CD4-positive, alpha-beta T cell (primary cell): Measurements from ENCODE around the gene ELF5. TPM values are rescaled to one million over a fixed set of nuclear protein-coding genes. Genes with fewer than 3 reads are reported as not detected.

Experiments used
- ATAC-seq: fragments of 200-7000 bp; cut with Tn5 transposase; one replicate; pipeline ENCODE4 v1.10.0; 2022; ENCODE audit warnings: mild to moderate bottlenecking; ENCODE audit not compliant: poor library complexity
- CTCF ChIA-PET: fragments of 350-600 bp; sonication (Branson Sonifier 250); formaldehyde crosslinking; loops from one replicate; lab custom pipeline; 2021; ENCODE audit warnings: antibody characterized with exemption, inconsistent platforms; lab: Charles Lee
- POLR2A ChIA-PET: fragments of 350-600 bp; sonication (Branson Sonifier 250); formaldehyde crosslinking; loops from one replicate; lab custom pipeline; 2021; ENCODE audit warnings: antibody characterized with exemption, inconsistent platforms; lab: Charles Lee
- DNase-seq, 14 experiments: peaks; one replicate each; pipeline ENCODE4 v3.0.0-alpha.2; 2013 to 2020; ENCODE audit warnings: mixed read lengths in 2 of 14
- H3K27ac ChIP-seq, 2 donors: one replicate each; pipeline versions ENCODE4 v1.5.1 to v1.7.0; 2013; ENCODE audit warnings: low read length in 2 of 2, low read depth in 1 of 2, mild to moderate bottlenecking in 1 of 2
- H3K27me3 ChIP-seq, 2 experiments: 1 replicate in 1 of 2; 2 replicates in 1 of 2; pipeline versions ENCODE4 v1.6.1 to v1.7.0; 2013; ENCODE audit warnings: low read length in 2 of 2, control low read depth in 1 of 2, mild to moderate bottlenecking in 1 of 2, moderate library complexity in 1 of 2; ENCODE audit not compliant: insufficient read depth in 2 of 2, control insufficient read depth in 1 of 2
- H3K36me3 ChIP-seq: one replicate; pipeline ENCODE4 v1.6.1; 2013; ENCODE audit warnings: low read length, control low read depth; ENCODE audit not compliant: insufficient read depth
- H3K4me1 ChIP-seq: one replicate; pipeline ENCODE4 v1.6.1; 2013; ENCODE audit warnings: low read length, control low read depth; ENCODE audit not compliant: insufficient read depth
- H3K4me3 ChIP-seq: one replicate; pipeline ENCODE4 v1.5.1; 2013; ENCODE audit warnings: mild to moderate bottlenecking, low read length, moderate library complexity
- H3K9me3 ChIP-seq, 2 experiments: 1 replicate in 1 of 2; 2 replicates in 1 of 2; pipeline versions ENCODE4 v1.6.1 to v1.7.0; 2013; ENCODE audit warnings: low read length in 2 of 2, mild to moderate bottlenecking in 2 of 2, control low read depth in 1 of 2, moderate library complexity in 1 of 2; ENCODE audit not compliant: control insufficient read depth in 1 of 2, insufficient read depth in 1 of 2
- H3K27ac Mint-ChIP-seq: one replicate; pipeline ENCODE4 v1.8.0; 2020; ENCODE audit warnings: mixed read lengths
- H3K27me3 Mint-ChIP-seq: one replicate; pipeline ENCODE4 v1.8.0; 2021; ENCODE audit warnings: mixed read lengths
- H3K36me3 Mint-ChIP-seq: one replicate; pipeline ENCODE4 v1.8.0; 2021; ENCODE audit warnings: low read depth, mixed read lengths
- H3K4me1 Mint-ChIP-seq: one replicate; pipeline ENCODE4 v1.8.0; 2021; ENCODE audit warnings: low read depth, mixed read lengths
- H3K4me3 Mint-ChIP-seq: one replicate; pipeline ENCODE4 v1.8.0; 2020; ENCODE audit warnings: mild to moderate bottlenecking, mixed read lengths
- H3K9me3 Mint-ChIP-seq: one replicate; pipeline ENCODE4 v1.8.0; 2020; ENCODE audit warnings: mixed read lengths
- intact Hi-C, 2 experiments: fragments of 100-400 bp; cut with DNase I in 1 of 2; cut with micrococcal nuclease in 1 of 2; formaldehyde crosslinking; loops; one replicate each; pipeline versions ENCODE4 v1.15.1 to v1.9.0; 2023 to 2025; cut with DNase I, micrococcal nuclease
- total RNA-seq, 174 experiments: library from RNA in 2 of 174; stranded (reverse) in 2 of 174; gene quantifications; one replicate each; pipeline ENCODE4 v1.2.3 and lab custom pipeline; 2021 to 2026
- TF ChIP-seq, protein P1 (sequence below): fragments of 200-600 bp; IDR thresholded peaks from one replicate; pipeline ENCODE4 v1.8.0; 2022; ENCODE audit warnings: antibody characterized with exemption, mild to moderate bottlenecking

The ELF5 gene
- total RNA-seq, 2 experiments from 2014 or later, result not detected

DNA sequence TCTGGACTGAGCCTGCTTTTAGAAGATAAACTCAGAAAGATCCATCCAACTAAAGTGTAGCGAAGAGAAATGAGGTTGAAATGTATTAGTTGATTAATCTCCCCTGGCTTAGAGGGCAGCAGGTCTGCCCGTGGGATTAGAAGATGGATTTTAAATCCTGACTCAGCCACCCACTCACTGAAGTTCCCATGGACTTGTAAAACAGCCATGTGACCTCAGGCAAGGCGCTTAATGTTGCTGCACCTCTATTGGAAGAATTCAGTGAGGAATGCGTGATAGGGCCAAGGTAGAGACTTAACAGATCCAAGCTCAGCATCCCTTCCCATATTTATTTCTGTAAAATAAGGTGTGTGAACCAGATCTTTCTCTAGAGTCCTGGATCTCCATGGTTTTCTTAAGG is 45.1 kb upstream of the ELF5 start:
- Histone ChIP-seq H3K27me3 (peaks cover 21 to 30% of the 10 kb centered on the region in 2 experiments), H3K27ac (no peak overlapping the region), H3K4me1 (no peaks in the 10 kb centered on the region), H3K36me3 (no peaks in the 10 kb centered on the region), H3K4me3 (no peak overlapping the region), H3K9me3 (no peaks in the 10 kb centered on the region)
- intact Hi-C loops, result no loop called here
- ChIA-PET POLR2A (no interaction called here), CTCF (no interaction called here)
- Mint-ChIP-seq H3K9me3 (no peaks in the 10 kb centered on the region), H3K4me1 (no peaks in the 10 kb centered on the region), H3K27me3 (peaks cover 56% of the 10 kb centered on the region), H3K36me3 (no peaks in the 10 kb centered on the region), H3K27ac (no peak overlapping the region), H3K4me3 (no peak overlapping the region)
- ATAC-seq (no peak), DNase-seq (no peak)
- TF ChIP-seq, protein P1, sequence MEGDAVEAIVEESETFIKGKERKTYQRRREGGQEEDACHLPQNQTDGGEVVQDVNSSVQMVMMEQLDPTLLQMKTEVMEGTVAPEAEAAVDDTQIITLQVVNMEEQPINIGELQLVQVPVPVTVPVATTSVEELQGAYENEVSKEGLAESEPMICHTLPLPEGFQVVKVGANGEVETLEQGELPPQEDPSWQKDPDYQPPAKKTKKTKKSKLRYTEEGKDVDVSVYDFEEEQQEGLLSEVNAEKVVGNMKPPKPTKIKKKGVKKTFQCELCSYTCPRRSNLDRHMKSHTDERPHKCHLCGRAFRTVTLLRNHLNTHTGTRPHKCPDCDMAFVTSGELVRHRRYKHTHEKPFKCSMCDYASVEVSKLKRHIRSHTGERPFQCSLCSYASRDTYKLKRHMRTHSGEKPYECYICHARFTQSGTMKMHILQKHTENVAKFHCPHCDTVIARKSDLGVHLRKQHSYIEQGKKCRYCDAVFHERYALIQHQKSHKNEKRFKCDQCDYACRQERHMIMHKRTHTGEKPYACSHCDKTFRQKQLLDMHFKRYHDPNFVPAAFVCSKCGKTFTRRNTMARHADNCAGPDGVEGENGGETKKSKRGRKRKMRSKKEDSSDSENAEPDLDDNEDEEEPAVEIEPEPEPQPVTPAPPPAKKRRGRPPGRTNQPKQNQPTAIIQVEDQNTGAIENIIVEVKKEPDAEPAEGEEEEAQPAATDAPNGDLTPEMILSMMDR, result no peak

DNA sequence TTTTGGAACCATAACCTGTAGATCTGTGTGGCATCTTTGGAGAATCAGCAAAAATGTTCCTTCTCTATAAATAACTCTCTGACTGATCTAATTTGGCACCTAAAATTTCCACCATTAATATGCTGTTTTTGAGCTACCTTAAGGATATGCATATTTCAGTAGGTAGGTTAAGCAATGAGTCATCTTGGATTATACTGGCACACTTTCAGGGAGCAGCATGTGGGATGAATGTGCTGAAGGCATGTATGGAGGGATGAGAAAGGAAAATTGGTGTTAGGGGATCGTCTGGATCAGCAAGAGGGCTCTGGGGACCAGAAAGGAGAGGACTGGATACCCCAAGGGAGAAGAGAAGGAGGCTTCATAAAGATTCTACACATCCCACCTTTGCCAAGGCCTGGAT is 44.6 kb upstream of the ELF5 start:
- no peak overlapping the region for H3K27ac Mint-ChIP-seq
- peaks cover 57% of the 10 kb centered on the region for H3K27me3 Mint-ChIP-seq
- ATAC-seq, result no peak
- no peaks in the 10 kb centered on the region for H3K36me3 ChIP-seq
- no peaks in the 10 kb centered on the region for H3K4me1 ChIP-seq
- H3K4me3 Mint-ChIP-seq, result no peak overlapping the region
- no peaks in the 10 kb centered on the region for H3K4me1 Mint-ChIP-seq
- TF ChIP-seq, protein P1, result no peak
- peaks cover 21 to 30% of the 10 kb centered on the region in 2 experiments for H3K27me3 ChIP-seq
- intact Hi-C loops, result no loop called here
- H3K9me3 ChIP-seq, result no peaks in the 10 kb centered on the region
- no peaks in the 10 kb centered on the region for H3K9me3 Mint-ChIP-seq
- no peak overlapping the region for H3K4me3 ChIP-seq
- no peak overlapping the region for H3K27ac ChIP-seq
- ChIA-PET POLR2A (no interaction called here), CTCF (no interaction called here)
- no peaks in the 10 kb centered on the region for H3K36me3 Mint-ChIP-seq
- DNase-seq, result no peak

DNA sequence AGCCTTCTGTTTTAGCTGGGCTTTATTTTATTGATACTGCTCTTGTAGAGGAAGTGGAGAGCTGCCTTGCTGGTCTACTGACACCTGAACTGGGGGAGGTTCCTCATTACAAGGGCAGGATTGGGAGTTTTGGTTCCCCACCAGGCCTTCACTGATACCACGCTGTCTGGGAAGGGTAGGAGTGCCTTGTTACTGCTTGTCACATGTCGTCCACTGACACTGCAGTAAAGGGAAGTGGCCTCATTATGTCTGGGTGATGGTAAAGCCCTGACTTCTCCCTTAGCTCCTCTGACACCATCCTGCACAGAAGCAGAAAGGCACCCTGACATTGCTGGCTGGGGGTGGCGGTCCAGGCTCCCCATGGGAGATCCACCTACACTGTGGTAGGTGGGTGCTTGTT is 38.7 kb upstream of the ELF5 start:
- H3K27me3 Mint-ChIP-seq, result peaks cover 26% of the 10 kb centered on the region
- H3K4me1 Mint-ChIP-seq, result no peaks in the 10 kb centered on the region
- H3K36me3 ChIP-seq, result no peaks in the 10 kb centered on the region
- TF ChIP-seq, protein P1, result no peak
- POLR2A ChIA-PET, result no interaction called here
- H3K9me3 Mint-ChIP-seq, result no peaks in the 10 kb centered on the region
- H3K27me3 ChIP-seq, result peaks cover 3 to 5% of the 10 kb centered on the region in 2 experiments
- CTCF ChIA-PET, result no interaction called here
- DNase-seq (peak in 3 of 14 experiments; percentile 11 to 18 (median 15)), ATAC-seq (no peak)
- no peaks in the 10 kb centered on the region for H3K36me3 Mint-ChIP-seq
- intact Hi-C loops, result no loop called here
- no peaks in the 10 kb centered on the region for H3K9me3 ChIP-seq
- H3K4me3 ChIP-seq, result no peak overlapping the region
- H3K27ac Mint-ChIP-seq, result no peak overlapping the region
- no peak overlapping the region for H3K4me3 Mint-ChIP-seq
- H3K4me1 ChIP-seq, result no peaks in the 10 kb centered on the region
- no peak overlapping the region for H3K27ac ChIP-seq
